HepG2 (cell line): Measurements from ENCODE around the gene RBL1. TPM values are rescaled to one million over a fixed set of nuclear protein-coding genes. Genes with fewer than 3 reads are reported as not detected.

Experiments
- GATA4 ChIP-seq: sonication (generic); IDR thresholded peaks from 2 replicates; pipeline ENCODE4 v1.6.1; 2016; ENCODE audit warnings: antibody characterized with exemption, low read depth, borderline replicate concordance
- KIAA2018 ChIP-seq: sonication (generic); formaldehyde crosslinking; IDR thresholded peaks from 2 replicates; pipeline ENCODE4 v1.5.0; 2020; ENCODE audit warnings: mild to moderate bottlenecking, missing genetic modification reagents, borderline replicate concordance
- RBAK ChIP-seq: sonication (generic); formaldehyde crosslinking; IDR thresholded peaks from 2 replicates; pipeline ENCODE4 v1.5.1; 2020; ENCODE audit warnings: mild to moderate bottlenecking, missing genetic modification reagents
- RORA ChIP-seq: sonication (generic); formaldehyde crosslinking; IDR thresholded peaks from 2 replicates; pipeline ENCODE4 v1.5.0; 2020; ENCODE audit warnings: mild to moderate bottlenecking, missing genetic modification reagents, moderate library complexity
- SIN3A ChIP-seq: IDR thresholded peaks from 2 replicates; pipeline ENCODE4 v1.6.1; 2011; ENCODE audit warnings: low read depth, mild to moderate bottlenecking, control low read depth, low read length, borderline replicate concordance
- TARDBP ChIP-seq: sonication (generic); formaldehyde crosslinking; IDR thresholded peaks from 2 replicates; pipeline ENCODE4 v1.8.0; 2022; ENCODE audit warnings: mild to moderate bottlenecking, missing genetic modification reagents
- ZNF382 ChIP-seq: sonication (generic); formaldehyde crosslinking; IDR thresholded peaks from 2 replicates; pipeline ENCODE4 v1.5.0; 2020; ENCODE audit warnings: missing genetic modification reagents, mild to moderate bottlenecking, borderline replicate concordance
- polyA plus RNA-seq, 8 experiments: library from polyadenylated mRNA; depleted of rRNA in 3 of 8; stranded (reverse) in 7 of 8; unstranded in 1 of 8; fragments of >200 nt; fragmentation: Illumina TruSeq in 4 of 8; extraction: Trizol in 4 of 8; gene quantifications; 2 replicates each; pipeline versions ENCODE4 v1.2.1 to v1.2.3, GENCODE V29; 2011 to 2016; ENCODE audit warnings: low read depth in 4 of 8, missing spikeins in 1 of 8, mixed read lengths in 1 of 8; ENCODE audit not compliant: insufficient read depth in 1 of 8
- total RNA-seq, 5 experiments: library from RNA; depleted of rRNA; stranded (reverse); fragments of >200 nt; fragmentation: Illumina TruSeq; extraction: Trizol; gene quantifications; 2 replicates each; pipeline ENCODE4 v1.2.3, GENCODE V29; 2016; ENCODE audit warnings: low read depth in 1 of 5

Gene RBL1
- total and polyA plus RNA-seq, 2 of the 13 experiments (the other 11 are each of a cell fraction or from before 2014, with no cell fraction given), result 6.0 to 27.5 TPM

- TF ChIP-seq SIN3A (no peak), ZNF382 (CRISPR knock-in tag) (no peak), TARDBP (CRISPR knock-in tag) (no peak), RORA (CRISPR knock-in tag) (no peak), KIAA2018 (CRISPR knock-in tag) (no peak), RBAK (CRISPR knock-in tag) (no peak), GATA4 (no peak)
- TF ChIP-seq, all 625 proteins: peak for 0
Observed at GRCh38 chr20:37055276-37055675, 40.5 kb downstream of the RBL1 start (continued).
